ENCODE results near the gene ARID3C.

DNA sequence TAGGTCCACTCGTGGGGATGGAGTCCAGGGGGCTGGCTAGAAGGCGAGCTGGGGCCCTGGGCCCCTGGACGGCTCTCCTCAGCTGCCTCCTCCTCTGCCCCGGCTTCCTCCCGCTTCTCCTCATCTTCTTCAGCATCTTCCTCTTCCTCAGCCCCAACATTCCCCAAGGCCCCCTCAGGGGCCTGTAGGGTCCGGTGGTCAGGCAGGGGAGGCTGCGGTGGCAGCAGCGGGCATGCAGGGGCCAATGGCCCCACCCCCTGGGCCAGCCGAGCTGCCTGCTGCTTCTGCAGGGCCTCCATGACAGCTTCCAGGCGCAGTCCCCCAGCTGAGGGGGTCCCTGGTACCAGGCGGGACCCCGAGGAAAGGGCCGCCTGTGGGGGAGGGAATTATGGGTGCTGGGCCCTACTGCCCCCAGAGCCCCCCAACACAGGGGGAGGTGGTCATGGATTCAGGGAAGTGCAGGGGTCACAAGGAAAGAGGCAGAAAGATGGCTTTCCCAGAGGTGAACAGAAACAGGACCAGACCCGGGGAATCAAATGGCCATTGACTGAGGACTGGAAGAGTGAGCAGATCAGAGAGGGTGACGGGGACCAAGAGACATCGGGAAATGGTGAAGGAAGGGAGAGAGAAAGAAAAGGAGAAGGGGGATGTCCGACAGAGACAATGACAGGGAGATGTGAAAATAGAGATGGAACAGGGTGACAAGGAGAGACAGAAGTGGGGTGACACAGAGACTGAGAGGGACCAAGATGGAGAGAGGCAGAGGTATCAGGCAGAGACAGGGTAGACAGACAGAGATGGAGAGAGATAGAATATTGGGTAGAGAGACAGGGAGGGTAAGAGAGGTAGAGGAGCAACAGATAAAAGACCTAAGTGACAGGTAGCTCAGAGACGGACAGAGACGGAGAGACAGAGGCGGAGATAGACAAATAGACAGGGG lies 880 bp downstream of the ARID3C start:
- TF ChIP-seq, protein P1, sequence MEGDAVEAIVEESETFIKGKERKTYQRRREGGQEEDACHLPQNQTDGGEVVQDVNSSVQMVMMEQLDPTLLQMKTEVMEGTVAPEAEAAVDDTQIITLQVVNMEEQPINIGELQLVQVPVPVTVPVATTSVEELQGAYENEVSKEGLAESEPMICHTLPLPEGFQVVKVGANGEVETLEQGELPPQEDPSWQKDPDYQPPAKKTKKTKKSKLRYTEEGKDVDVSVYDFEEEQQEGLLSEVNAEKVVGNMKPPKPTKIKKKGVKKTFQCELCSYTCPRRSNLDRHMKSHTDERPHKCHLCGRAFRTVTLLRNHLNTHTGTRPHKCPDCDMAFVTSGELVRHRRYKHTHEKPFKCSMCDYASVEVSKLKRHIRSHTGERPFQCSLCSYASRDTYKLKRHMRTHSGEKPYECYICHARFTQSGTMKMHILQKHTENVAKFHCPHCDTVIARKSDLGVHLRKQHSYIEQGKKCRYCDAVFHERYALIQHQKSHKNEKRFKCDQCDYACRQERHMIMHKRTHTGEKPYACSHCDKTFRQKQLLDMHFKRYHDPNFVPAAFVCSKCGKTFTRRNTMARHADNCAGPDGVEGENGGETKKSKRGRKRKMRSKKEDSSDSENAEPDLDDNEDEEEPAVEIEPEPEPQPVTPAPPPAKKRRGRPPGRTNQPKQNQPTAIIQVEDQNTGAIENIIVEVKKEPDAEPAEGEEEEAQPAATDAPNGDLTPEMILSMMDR (conservative IDR thresholded peaks at IDR 0.05; ENCODE audit: low read length): no peak
- no peak for TF ChIP-seq EZH2phosphoT487 (IDR thresholded peaks at IDR 0.05; ENCODE audit: borderline replicate concordance)

Data from Loucy (cell line).